ENCODE results near the gene GAREM1. TPM values are rescaled to one million over a fixed set of nuclear protein-coding genes. Genes with fewer than 3 reads are reported as not detected.

GAREM1 gene
- polyA plus RNA-seq, 1 of the 3 experiments (the other 2 are of a cell fraction), result 2.8 TPM

DNA sequence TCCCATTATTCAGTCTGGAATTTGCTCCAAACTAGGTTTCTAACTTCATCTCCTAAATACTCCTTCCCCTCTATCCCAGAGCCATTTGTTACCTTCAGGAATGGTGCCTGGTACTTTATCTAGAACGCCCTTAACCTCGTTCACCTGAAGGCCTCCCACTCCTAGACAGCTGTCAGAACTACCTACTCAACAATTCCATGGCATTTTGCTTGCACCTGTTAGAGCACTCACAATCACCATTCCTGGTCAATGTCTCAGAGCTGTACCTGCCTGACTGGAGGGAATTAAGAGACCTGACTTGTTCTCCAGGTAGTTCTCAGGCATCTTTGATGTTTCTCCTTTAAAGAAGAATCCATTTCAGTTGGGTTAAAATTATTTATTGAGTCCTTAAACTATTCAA lies 88.9 kb downstream of the GAREM1 start:
- DNase-seq, result no peak
- Histone ChIP-seq H3K4me1 (ENCODE audit: control insufficient read depth in 1 of 2, insufficient read depth in 2 of 2, low read depth in 1 of 2, low read length in 1 of 2) (peaks cover 0 to 17% of the 10 kb centered on the region in 2 experiments; a peak in 3 of 4 replicates), H3K4me3 (ENCODE audit: low read depth in 2 of 2, low read length in 1 of 2) (no peak overlapping the region), H3K36me3 (replicated peaks in 1 of 2; ENCODE audit: control insufficient read depth in 1 of 2, insufficient read depth in 2 of 2, low read length in 1 of 2) (no peaks in the 10 kb centered on the region), H3F3A (replicated peaks; ENCODE audit: insufficient read depth) (peaks cover 8% of the 10 kb centered on the region), H3K9me2 (no peaks in the 10 kb centered on the region), H3K9ac (no peak overlapping the region), H3K27me3 (ENCODE audit: insufficient read depth) (no peaks in the 10 kb centered on the region), H3K27ac (ENCODE audit: low read depth in 2 of 2, low read length in 1 of 2) (no peak overlapping the region), H2AFZ (ENCODE audit: low read depth) (no peak overlapping the region), H3K79me2 (ENCODE audit: insufficient read depth) (no peaks in the 10 kb centered on the region), H4K20me1 (ENCODE audit: insufficient read depth) (no peaks in the 10 kb centered on the region), H3K9me3 (no peaks in the 10 kb centered on the region), H3K4me2 (no peak overlapping the region)
- 97% methylated on average over 2 of the region's 2 CpGs for WGBS (ENCODE audit: low lambda C conversion rate)
- TF ChIP-seq REST (IDR thresholded peaks at IDR 0.05; ENCODE audit: low read depth, low read length) (no peak), RAD21 (IDR thresholded peaks at IDR 0.05; ENCODE audit: low read length) (no peak)
- CTCF ChIA-PET, result no interaction called here
- POLR2A ChIA-PET, result no interaction called here

- Histone ChIP-seq H3K9ac (no peak overlapping the region), H3K9me3 (no peaks in the 10 kb centered on the region), H4K20me1 (ENCODE audit: insufficient read depth) (no peaks in the 10 kb centered on the region), H3K9me2 (no peaks in the 10 kb centered on the region), H3K27me3 (ENCODE audit: insufficient read depth) (no peaks in the 10 kb centered on the region), H3F3A (replicated peaks; ENCODE audit: insufficient read depth) (peaks cover 8% of the 10 kb centered on the region), H3K4me2 (no peak overlapping the region), H3K27ac (ENCODE audit: low read depth in 2 of 2, low read length in 1 of 2) (no peak overlapping the region), H3K4me1 (ENCODE audit: control insufficient read depth in 1 of 2, insufficient read depth in 2 of 2, low read depth in 1 of 2, low read length in 1 of 2) (peaks cover 0 to 13% of the 10 kb centered on the region in 2 experiments; a peak in 3 of 4 replicates), H3K79me2 (ENCODE audit: insufficient read depth) (no peaks in the 10 kb centered on the region), H2AFZ (ENCODE audit: low read depth) (no peak overlapping the region), H3K4me3 (ENCODE audit: low read depth in 2 of 2, low read length in 1 of 2) (no peak overlapping the region), H3K36me3 (replicated peaks in 1 of 2; ENCODE audit: control insufficient read depth in 1 of 2, insufficient read depth in 2 of 2, low read length in 1 of 2) (no peaks in the 10 kb centered on the region)
- DNase-seq, result no peak
- TF ChIP-seq NFIC (IDR thresholded peaks at IDR 0.05; ENCODE audit: borderline replicate concordance), result no peak
- peak; percentile 20; the same call in 1 of the 2 replicates for TF ChIP-seq RAD21 (IDR thresholded peaks at IDR 0.05; ENCODE audit: low read length)
- POLR2A ChIA-PET, result no interaction called here
- 69% methylated on average over 1 of the region's 1 CpG for WGBS (ENCODE audit: low lambda C conversion rate)
- CTCF ChIA-PET, result no interaction called here
Observed at GRCh38 chr18:32380559-32380958, 90.1 kb downstream of the GAREM1 start.

GRCh38 chr18:32379891-32380290 lies 90.8 kb downstream of the GAREM1 start:
- H2AFZ ChIP-seq (ENCODE audit: low read depth), result no peak overlapping the region
- no peaks in the 10 kb centered on the region for H4K20me1 ChIP-seq (ENCODE audit: insufficient read depth)
- DNase-seq, result no peak
- no peaks in the 10 kb centered on the region for H3K9me3 ChIP-seq
- no peaks in the 10 kb centered on the region for H3K36me3 ChIP-seq (replicated peaks in 1 of 2; ENCODE audit: control insufficient read depth in 1 of 2, insufficient read depth in 2 of 2, low read length in 1 of 2)
- H3K27ac ChIP-seq (ENCODE audit: low read depth in 2 of 2, low read length in 1 of 2), result no peak overlapping the region
- peaks cover 8% of the 10 kb centered on the region for H3F3A ChIP-seq (replicated peaks; ENCODE audit: insufficient read depth)
- H3K9ac ChIP-seq, result no peak overlapping the region
- POLR2A ChIA-PET, result no interaction called here
- H3K9me2 ChIP-seq, result no peaks in the 10 kb centered on the region
- CTCF ChIA-PET, result interaction anchor here (1.9 kb wide), 1 partner anchor 90 kb away, joined by 5 read pairs; no protein-coding TSS in a partner anchor
- H3K4me1 ChIP-seq (ENCODE audit: control insufficient read depth in 1 of 2, insufficient read depth in 2 of 2, low read depth in 1 of 2, low read length in 1 of 2), result peaks cover 0 to 9% of the 10 kb centered on the region in 2 experiments; a peak in 1 of 4 replicates
- no peaks in the 10 kb centered on the region for H3K27me3 ChIP-seq (ENCODE audit: insufficient read depth)
- no peak overlapping the region for H3K4me3 ChIP-seq (ENCODE audit: low read depth in 2 of 2, low read length in 1 of 2)
- H3K4me2 ChIP-seq, result no peak overlapping the region
- WGBS (ENCODE audit: low lambda C conversion rate), result 98% methylated on average over 7 of the region's 7 CpGs
- no peaks in the 10 kb centered on the region for H3K79me2 ChIP-seq (ENCODE audit: insufficient read depth)
- TF ChIP-seq EZH2phosphoT487 (IDR thresholded peaks at IDR 0.05; ENCODE audit: borderline replicate concordance, low read depth) (no peak), NRF1 (IDR thresholded peaks at IDR 0.05; ENCODE audit: low read depth, low read length) (no peak), NFIC (IDR thresholded peaks at IDR 0.05; ENCODE audit: borderline replicate concordance) (no peak), ZBTB33 (IDR thresholded peaks at IDR 0.05; ENCODE audit: borderline replicate concordance, low read depth) (no peak), MXI1 (IDR thresholded peaks at IDR 0.05; ENCODE audit: low read depth, low read length) (no peak), FOSL2 (IDR thresholded peaks at IDR 0.05; ENCODE audit: borderline replicate concordance, low read depth) (no peak), RFX5 (IDR thresholded peaks at IDR 0.05; ENCODE audit: low read length) (no peak), GATA2 (CRISPR knock-in tag; IDR thresholded peaks at IDR 0.05) (no peak)
- TF ChIP-seq, protein P1, sequence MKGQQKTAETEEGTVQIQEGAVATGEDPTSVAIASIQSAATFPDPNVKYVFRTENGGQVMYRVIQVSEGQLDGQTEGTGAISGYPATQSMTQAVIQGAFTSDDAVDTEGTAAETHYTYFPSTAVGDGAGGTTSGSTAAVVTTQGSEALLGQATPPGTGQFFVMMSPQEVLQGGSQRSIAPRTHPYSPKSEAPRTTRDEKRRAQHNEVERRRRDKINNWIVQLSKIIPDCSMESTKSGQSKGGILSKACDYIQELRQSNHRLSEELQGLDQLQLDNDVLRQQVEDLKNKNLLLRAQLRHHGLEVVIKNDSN (IDR thresholded peaks at IDR 0.05; ENCODE audit: borderline replicate concordance, low read depth), result no peak
- TF ChIP-seq, protein P2, sequence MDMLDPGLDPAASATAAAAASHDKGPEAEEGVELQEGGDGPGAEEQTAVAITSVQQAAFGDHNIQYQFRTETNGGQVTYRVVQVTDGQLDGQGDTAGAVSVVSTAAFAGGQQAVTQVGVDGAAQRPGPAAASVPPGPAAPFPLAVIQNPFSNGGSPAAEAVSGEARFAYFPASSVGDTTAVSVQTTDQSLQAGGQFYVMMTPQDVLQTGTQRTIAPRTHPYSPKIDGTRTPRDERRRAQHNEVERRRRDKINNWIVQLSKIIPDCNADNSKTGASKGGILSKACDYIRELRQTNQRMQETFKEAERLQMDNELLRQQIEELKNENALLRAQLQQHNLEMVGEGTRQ (IDR thresholded peaks at IDR 0.05; ENCODE audit: borderline replicate concordance, low read depth, low read length), result no peak
